ENCODE data around the gene CDADC1.
"Not testable (repeated sequence)": the region's sequence is repeated elsewhere in the genome, so short reads cannot be mapped to it uniquely, and the experiment has no call there.

The CDADC1 gene

DNA sequence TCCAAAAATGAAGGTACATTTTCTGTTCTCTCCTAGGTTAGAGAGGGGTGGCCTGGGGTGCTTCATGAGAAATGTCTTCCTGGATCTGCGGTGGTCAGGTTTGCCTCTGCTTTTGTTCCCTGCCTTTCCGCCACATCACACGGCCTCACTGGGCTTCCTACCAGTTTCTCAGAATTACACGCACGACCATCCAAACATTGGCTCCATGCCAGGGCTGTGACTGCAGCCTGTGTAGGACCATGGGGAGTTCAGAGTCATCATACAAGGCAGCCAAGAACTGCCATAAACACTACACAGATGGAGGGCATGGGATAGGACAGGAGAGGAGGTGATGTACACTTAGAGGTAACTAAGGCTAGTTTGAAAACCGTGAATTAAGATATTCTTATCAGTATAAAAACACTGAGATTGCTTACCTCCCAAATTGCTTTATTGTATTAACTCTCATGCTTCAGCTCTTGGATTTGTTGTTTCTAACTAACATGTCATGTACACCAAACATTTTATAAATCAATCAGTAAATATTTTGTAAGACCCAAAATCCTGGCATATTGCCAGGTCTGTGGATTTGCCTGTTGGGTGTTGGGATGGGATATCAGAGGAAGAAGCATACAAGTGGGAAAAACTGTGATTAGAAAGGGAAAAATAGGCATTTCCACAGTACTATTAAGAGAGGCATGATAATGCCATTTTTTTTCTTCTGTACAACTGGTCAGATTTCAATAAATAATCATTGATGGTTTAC is 45.2 kb downstream of the CDADC1 start:
- DNase-seq (ENCODE audit: extremely low read depth in 1 of 2, low read depth in 1 of 2), result no peak

DNA sequence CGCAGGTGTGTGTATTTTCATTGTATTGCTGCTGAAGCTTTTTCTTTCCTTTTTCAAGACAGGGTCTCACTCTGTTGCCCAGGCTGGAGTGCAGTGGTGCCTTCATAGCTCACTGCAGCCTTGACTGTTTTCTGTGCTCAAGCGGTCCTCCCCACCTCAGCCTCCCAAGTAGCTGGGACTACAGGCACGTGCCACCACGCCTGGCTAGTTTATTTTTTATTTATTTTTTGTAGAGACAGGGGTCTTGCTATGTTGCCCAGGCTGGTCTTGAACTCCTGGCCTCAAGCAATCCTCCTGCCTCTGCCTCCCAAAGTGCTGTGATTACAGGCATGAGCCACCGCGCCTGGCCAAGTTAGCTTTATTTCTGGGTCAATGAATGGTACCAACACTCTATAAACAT is 47.0 kb downstream of the CDADC1 start:
- DNase-seq (ENCODE audit: extremely low read depth in 1 of 2, low read depth in 1 of 2), result not testable (repeated sequence)

DNA sequence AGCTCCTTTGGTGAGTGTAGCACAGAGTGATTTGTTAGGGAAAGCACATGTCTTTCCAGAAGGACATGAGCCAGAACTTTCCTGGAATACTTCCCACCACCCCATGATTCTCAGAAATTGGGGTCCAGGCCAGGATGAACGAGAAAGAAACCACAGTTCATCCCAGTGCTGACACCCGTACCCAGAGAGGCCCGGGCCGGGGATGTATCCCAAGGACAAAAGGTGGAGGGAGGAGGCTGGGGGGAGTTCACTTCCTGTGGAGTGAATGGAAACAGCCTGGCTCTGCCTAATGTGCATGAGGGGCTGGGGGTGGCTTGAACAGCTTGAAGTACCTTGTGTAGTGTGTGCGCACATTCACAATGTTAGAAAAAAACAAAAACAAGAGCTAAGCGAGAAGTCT is 47.5 kb downstream of the CDADC1 start:
- DNase-seq (ENCODE audit: extremely low read depth in 1 of 2, low read depth in 1 of 2), result no peak

DNA sequence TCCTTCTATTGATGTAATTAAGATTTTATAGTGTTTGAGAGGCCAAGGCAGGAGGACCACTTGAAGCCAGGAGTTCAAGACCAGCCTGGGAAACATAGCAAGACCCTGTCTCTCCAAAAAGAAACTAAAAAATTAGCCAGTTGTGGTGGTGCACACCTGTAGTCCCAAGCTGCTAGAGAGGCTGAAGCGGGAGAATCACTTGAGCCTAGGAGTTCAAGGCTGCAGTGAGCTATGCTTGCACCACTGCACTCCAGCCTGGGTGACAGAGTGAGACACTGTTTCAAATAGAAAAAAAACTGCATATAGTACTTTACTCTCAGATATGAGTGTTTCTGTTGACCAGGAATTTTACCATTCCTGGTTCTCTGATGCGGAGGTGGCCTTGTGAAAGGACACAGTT is 48.9 kb downstream of the CDADC1 start:
- no peak for DNase-seq (ENCODE audit: extremely low read depth in 1 of 2, low read depth in 1 of 2)

DNA sequence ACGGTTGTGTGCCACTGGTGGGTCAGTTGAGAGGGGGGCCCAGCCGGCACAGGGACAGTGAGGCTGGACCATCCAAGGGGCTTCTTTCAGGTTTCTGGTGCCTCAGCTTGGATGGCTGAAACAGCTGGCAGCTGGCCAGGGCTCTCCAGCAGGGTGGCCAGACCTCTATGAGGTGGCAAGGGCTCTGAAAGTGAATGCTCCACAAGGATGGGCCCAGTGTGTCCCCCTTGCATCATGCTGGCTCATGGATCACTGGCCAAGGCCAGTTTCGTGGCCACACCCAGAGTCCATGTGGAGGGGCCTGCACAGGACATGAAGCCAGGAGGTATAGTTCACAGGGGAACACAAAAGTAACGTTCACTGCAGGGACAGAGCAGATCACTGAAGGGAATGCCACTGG is 49.6 kb downstream of the CDADC1 start:
- no peak for DNase-seq (ENCODE audit: extremely low read depth in 1 of 2, low read depth in 1 of 2)

DNA sequence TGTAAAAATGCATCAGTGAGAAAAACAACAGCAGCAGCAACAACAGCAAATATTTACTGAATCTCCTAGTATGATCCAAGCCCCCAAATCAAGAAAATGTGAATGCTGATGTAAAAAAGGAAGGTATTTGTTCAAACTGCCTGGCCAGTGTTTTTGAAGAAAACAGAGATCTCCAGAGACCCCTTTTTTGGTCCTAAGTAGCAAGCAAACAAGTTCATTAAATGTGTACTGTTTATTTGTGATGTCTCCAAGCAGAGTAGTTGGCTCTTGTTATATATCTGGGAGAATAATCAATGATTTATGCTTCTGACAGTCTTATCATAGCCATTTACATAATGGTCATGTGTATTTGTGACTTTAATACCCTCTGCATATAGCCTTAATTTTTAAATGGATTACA is 50.7 kb downstream of the CDADC1 start:
- no peak for DNase-seq (ENCODE audit: extremely low read depth in 1 of 2, low read depth in 1 of 2)

DNA sequence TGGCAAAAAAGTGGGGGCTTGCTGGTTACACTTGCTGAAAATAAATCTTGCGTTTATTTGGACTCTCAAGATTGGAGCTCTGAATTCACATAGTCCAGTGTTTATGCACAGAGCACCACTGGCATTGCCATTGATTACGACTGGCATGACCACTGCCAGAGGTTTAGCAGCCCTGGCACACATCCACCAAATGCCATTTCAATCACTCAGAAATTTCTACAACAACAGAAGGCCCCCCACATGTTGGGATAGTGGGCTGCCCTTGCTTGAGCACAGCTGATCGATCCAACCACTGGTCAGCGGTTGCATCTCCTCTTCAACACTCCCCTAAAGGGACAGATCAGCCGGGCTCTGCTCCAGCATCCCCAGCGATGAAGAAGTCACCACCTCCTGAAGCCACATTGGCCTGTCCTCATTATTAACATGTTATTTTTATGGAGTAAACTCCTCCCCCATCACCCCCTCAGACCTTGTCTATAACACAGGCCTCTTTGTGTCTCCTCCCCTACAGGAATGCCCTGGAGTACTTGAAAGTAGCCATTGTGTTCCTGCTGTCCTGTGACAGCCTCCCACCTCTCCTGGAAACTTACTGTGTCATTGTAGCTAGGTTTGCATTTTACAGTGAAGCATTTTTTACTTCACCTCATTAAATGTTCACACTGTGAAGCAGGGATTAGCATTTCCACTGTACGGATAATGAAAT is 51.3 kb downstream of the CDADC1 start:
- no peak for DNase-seq (ENCODE audit: extremely low read depth in 1 of 2, low read depth in 1 of 2)

DNA sequence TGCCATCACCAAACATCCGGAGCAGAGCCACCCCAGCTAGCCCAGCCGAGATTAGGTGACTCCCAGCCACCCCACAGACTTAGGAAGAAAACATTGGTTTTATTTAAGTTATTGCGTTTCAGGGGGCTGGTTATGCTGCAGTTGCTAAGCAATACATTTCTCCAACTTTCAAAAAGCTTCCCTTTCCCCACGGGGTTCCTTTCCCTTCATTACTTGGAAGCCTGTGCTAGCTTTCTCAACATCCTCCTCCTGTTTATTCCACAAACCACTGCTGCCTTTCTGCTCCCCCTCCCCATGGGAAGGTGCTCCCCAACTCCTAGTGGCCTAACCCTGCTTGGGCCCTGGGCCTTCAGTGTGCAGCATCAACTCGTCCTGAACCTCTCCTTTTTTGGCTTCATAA is 52.6 kb downstream of the CDADC1 start:
- DNase-seq (ENCODE audit: extremely low read depth in 1 of 2, low read depth in 1 of 2), result no peak

DNA sequence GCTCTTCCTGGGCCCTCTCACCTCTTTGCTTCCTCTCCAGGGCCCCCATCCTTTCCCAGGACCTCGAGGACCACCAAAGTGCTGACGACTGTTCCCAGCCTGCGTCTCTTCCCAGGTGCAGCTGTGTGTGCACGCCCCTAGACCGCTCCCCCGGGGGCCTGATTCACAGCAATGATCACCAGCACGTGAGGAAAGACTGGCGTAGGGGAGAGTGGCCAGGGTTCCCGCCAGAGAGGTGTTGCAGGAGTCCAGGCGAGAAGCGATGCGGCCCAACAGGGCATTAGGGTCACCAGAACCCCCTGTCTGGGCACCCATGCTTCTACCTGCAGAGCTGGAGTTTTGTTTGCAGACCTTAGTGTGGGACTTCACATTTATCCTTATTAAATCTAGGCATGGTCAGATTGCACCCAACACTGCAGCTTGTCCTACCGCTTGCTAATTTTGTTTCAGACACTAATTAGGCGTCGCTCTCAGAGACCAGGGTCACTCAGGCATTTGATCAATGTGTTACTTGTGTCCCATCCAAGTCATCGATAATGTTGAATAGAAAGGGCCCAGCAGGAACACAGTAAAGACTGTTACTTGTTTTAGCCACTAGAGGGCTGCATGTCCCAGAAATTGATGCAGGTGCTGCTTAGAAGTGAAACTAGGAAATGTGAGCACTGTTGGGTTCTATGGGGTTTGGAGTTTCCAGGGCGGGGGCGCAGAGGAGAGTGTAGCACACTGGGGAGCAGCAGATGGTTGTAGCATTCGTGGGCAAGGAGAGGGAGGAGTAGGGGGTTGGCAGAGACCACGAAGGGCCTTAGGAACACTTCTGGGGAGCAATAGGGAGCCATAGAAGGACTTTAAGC is 53.2 kb downstream of the CDADC1 start:
- peak; percentile 18 to 28 for DNase-seq (ENCODE audit: extremely low read depth in 1 of 2, low read depth in 1 of 2)

DNA sequence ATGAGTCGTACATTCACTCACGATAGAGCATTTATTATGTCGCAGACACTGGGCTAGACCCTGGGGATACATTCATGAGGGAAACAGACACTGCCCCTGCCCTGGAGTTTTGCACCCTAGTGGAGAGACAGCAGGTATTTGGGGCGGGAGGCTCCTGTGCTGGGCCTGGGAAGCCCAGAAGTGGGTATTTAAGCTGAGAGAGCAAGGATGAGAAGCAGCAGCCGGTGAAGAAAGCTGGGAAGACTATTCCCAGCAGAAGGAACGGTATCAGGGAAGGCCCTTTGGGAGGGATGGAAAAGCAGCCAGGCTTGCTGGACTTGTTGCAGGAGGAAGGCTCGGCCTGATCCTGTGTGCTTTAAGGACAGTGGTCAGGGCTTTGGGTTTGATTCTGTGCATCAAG is 54.5 kb downstream of the CDADC1 start:
- no peak for DNase-seq (ENCODE audit: extremely low read depth in 1 of 2, low read depth in 1 of 2)

DNA sequence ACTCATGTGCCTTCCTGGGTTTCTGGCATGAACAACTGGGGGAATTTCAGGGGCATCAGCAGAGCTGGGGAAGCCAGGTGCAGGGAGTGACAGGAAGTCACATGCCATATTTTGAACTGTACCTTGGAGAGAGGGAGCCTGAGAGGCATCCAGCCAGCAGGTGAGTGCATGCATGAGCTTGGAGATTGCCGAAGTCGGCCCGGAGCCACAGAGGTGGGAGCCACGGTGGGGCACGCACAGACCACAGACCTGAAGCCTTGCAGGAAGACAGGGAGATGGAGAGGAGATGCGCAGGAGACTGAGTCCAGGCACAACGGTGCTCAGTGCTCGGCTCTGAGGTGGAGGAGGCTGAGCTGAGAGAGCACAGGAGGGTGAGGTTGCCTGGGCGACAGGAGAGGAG is 55.1 kb downstream of the CDADC1 start:
- DNase-seq (ENCODE audit: extremely low read depth in 1 of 2, low read depth in 1 of 2), result no peak

DNA sequence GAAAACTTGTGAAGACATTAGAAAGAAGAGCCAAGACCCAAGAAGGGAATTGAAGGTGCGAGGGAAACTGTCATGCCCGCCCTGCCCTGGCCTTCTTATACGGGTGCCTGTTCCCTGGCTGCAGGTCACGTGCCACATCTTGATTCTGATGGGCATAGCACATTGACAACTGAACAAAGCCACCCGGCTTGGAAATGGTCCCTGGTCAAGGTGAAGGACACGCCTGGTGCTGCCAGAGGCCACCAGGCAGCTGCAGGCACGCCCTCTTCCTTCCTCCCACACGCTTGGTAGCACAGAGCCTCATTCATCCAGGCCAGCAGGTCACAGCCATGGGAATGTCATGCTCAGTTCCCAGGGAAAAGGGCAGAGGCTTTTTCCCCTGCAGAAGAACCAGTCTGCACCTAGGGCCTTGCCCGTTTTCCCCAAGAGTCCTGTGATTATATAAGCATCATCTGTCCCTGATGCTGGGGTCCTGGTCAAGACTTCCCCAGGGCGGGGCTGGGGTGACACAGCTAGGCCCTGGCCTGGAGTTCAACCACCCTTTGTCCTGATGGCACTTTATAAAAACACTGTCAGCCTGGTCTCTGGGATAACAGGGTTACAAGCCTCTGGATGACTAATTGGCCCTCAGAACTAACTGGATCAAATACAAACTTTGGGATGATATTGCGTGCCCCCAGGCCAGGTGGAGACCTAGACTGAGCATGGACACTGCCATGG is 56.0 kb downstream of the CDADC1 start:
- no peak for DNase-seq (ENCODE audit: extremely low read depth in 1 of 2, low read depth in 1 of 2)

DNA sequence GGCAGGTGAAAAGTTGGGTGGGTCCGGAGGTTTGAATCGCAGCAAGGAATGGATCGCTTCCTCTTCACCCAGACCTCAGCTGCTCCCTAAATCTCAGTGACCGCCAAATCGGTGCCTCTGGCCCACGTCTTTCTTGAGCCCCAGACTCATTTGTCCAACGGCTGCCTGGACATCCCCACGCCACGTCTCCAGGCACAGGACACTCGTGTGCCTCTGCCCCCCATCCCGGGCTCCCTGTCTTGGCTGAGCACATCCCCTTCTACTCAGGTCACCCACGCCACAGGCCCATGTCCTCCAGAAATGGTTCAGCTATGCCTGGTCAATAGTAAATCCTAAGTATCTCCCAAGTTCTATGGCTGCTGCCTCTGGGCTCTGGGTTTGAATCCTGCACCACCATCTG is 56.6 kb downstream of the CDADC1 start:
- no peak for DNase-seq (ENCODE audit: extremely low read depth in 1 of 2, low read depth in 1 of 2)

DNA sequence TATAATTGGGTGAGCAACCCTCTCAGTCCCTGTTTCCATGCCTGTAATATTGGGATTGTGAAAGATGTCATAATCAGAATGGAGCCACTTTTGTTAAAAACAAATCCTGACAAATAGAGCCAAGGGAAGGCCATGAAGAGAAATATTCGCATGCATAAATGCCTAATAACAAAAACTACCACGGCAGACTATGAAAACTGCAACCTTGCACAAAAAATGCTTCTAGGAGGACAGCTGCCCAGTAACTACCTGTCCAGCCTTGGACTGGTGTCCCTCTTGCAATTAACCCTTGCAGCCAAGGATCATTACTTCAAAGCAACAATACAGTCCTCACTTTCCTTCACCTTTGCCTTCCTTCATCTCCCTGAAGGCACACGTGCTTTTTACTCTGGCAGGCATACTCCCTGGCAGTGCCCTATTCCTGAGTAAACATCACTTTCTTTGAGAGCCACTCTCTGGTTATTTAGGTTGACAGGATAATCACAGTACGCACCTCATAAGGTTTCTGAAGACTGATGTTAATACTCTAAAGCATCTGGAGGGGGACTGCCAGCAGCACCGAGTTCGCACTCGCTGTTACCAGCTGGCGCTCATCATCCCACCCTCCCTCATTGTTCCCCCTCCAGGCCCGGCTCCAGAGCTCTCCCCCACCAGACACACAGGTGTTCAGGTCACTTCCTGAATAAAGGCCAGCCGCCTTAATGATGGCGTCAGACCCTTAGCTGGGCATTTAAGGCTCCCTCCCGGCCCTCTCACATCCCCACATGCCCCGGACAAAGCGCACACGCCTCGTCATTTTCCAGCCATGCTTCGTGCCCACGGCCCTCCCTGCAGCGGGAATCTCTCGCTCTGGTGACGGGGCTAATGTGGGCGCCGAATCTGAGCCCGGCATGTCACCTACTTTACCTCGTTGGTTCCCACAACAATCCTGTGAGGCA is 57.3 kb downstream of the CDADC1 start:
- DNase-seq (ENCODE audit: extremely low read depth in 1 of 2, low read depth in 1 of 2), result no peak

DNA sequence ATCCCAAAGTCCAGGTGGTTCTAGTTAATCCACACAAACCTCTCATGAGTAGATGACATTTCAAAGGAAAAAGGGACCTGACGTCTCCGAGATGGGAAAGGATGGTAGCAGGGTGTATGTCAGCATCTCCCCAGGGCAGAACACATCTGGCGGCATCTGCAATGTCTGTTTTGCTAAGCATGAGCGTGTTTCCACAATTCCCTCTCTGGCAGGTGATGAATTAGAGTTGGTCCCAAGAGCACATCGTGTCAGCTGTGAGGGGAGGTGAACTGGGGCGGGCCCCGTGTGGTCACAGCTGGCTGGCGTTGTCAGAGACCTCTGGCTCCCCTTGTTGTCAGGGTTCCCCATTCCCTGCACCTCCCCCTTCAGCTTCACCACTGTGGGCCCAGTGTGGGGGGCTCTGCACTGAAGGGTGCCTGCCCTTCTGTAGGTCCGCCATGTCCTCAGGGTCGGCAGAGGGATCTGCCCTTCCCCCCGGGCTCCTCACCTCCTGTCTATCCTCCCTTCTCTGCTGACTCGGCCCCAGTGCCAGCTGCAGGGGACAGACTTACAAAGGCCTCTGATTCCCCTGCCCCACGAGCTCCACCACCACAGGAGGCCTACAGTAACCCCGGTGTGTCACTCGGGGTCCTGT is 58.2 kb downstream of the CDADC1 start:
- no peak for DNase-seq (ENCODE audit: extremely low read depth in 1 of 2, low read depth in 1 of 2)

DNA sequence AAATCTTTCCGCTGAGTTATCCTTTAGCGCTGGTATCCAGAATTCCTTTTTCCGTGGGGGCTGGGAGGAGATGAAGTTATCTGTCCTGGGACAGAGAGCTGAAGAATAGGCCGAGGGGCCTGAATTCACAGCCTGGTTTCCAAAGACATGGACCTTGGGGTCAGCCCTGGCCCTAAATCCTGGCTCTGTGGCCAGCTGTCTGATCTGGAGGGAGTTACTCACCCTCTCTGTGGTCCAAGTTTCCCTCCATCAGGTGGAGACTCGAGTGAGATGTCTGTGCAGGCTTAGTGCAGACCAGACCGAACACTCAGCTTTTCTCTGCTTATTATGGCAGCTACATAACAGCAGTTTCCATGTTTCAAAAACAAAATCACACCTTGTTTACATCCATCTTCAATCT is 59.6 kb downstream of the CDADC1 start:
- no peak for DNase-seq (ENCODE audit: extremely low read depth in 1 of 2, low read depth in 1 of 2)

DNA sequence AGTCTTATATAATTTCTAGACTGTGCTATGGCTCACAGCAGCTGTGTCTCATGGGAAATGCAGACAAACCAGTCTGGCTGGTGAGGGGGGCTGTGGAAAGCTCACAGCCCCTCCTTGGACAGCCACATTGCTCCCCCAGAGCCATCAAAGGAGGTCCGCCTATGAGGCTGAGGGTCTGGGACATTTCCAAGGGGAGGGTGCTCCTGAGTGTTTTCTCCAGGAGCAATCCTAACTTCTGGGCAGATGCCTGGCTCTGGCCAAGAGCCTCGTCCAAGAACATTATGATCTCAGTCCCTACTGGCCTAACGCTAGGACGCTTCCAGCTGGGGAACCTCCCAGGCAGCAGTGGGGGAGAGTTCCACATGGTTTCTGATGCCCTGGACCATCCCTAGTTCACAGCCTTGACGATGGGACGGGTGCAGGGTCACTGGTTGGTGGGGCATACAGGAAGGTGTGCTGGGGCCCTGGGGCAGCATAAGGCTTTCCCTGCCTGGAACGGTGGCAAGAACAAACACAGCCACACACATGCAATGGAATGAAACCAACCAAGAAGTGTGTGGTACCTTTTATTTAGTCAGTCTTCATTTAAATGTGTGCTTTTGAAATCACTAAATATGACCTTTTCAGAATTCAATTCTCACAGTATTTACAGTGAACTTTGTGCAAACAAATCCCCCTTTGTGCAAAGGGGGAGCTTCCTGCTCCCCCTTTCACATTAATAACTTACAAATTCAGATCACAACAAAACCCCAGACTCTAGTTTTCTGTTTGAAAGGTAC is 60.6 kb downstream of the CDADC1 start:
- no peak for DNase-seq (ENCODE audit: extremely low read depth in 1 of 2, low read depth in 1 of 2)

DNA sequence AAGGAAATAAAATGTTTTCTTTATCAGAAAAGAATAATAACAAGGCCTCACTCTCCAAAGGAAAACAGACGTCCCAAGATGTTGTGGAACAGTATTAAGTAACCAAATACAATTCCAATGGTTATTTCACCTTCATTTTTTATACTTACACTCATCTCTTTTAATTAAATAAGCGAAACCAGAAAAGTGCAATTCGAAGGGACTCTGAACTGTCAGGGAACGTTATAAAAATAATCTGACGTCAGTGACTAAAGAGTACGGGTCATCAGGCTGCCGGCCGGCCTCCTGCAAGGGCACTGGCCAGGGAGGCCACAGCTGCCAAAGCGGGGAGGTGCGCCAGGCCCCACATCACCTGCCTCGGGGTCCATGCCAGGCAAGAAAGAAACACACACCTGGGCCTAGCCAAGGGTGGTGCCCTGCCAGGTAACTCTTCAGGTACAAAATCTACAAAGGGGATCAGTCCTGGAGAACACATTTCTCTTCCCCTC is 61.2 kb downstream of the CDADC1 start:
- no peak for DNase-seq (ENCODE audit: extremely low read depth in 1 of 2, low read depth in 1 of 2)

DNA sequence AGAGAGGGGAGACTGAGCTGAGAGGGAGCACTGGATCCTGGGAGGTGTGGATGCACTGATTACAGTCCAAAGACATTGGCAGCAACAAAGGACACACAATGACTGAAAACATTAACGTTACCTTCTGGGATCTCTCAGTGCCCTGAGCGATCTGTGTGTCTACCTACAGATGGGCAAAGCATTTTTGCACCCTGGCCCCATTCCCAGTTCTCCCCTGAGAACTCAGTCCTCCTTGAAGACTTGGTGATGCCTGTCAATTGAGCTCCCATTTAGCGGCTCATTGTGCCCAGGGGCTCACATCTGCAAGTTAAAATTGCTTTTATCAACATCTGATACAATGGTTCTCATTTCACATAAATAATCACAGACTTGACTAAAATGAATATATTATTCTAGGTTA is 62.5 kb downstream of the CDADC1 start:
- no peak for DNase-seq (ENCODE audit: extremely low read depth in 1 of 2, low read depth in 1 of 2)
